ENCODE data around the gene EXOC3.

EXOC3 gene

DNA sequence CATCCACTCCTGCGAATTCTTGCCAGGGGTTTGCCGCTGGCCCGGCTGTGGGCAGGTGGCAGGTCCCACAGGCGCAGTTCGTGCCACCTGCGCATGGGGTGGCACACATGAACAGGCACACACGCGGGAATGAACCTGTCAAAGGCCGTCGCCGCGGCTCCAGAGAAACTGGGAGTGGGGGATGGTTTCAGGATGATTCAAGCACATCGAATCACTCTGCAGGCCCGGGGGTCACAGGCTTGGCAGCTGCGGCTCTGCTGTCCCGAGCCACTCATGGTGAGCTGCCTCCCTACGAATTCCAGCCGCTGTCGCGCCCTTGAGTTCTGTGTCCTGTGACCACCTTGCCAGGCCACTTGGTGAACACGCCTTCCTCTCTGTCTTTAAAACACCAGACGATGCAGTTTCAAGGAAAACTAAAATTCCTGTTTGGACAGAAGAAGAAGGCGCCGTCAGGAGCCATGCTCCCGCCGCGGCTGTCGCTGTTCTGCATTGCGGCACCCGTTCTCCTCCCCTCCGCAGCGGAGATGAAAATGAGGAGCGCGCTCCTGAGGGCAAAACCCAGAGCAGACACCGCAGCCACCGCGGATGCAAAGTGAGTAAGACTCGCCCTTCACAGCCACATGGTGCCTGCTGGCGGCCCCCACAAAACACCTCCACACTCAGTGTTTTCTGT, 15.4 kb upstream of the EXOC3 start:
- DNase-seq = no peak

DNA sequence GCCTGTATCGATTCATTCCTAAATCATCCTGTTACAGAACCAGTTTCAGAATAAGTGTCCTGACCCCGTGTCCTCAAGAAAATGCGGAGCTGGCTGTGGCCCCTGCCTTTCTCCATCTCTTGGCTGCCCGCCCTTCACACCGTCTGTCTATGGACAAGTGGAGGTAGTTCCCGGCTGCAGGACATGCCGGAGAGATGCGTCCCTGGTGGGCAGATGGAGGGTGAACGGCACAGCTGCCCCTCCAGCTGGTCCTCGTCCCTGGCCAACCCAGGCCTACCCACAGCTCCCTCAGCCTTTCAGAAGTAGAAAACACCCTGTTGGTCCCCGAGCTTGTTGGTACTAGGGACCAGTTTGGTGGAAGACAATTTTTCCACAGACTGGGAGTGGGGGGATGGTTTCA, 14.8 kb upstream of the EXOC3 start:
- no peak for DNase-seq

DNA sequence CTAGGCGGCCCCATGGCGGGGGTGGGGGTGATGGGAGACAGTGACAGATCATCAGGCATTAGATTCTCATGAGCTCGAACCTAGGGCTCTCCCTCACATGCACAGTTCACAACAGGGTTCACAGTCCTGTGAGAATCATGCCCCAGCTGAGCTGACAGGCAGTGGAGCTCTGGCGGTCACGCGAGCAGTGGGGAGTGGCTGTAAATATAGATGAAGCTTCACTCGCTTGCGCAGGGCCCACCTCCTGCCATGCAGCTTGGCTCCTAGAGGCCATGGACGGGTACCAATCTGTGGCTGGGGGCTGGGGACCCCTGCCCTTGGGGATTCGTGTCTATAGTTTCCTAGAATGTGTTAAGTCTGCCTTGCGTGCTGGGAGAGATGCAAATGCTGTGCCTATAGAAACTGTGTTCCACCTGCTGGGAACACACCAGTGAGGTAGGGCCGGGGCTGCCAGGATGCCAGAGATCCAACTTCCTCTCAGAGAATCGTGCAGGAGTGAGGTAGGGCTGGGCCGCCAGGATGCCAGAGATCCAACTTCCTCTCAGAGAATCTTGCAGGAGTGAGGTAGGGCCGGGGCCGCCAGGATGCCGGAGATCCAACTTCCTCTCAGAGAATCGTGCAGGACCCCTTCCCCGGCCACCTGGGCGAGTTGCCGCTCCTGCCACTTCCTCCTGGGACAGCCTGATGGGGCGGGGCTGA, 14.1 kb upstream of the EXOC3 start:
- no peak for DNase-seq

DNA sequence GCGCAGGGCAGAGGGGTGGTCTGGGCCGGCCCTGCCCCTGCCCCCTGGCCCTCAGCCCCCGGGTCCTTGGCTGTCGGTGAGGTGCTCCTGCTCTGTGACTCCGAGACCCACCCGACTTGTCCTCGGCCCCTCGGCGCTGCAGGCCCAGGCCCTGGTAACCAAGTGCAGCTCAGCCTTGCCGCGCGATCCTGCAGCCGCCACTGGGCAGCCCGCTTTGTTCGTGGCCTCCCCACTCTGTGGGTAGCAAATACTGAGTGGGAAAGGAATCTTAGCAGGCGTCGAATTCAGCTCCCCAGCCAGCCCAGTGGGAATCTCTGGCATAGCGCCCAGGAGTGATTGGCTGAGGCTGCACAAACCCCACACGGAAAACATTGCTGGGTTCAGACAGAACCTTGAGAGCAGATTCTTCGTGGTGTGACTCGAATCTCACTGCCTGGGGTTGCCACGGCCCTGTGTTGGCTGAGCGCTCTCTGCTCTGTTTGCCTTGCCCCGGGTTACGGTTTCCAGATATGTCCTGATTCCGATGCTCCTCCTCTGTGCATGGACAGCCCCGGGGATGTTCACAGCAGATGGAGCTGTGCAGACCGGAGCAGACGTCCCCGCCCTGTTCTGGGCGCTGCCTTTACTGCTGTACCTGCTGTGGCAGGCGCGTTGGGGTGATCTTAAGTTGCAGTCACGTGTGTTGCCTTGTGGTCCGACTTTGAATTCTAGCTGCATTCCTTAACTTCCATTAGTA, 13.4 kb upstream of the EXOC3 start:
- DNase-seq = no peak

DNA sequence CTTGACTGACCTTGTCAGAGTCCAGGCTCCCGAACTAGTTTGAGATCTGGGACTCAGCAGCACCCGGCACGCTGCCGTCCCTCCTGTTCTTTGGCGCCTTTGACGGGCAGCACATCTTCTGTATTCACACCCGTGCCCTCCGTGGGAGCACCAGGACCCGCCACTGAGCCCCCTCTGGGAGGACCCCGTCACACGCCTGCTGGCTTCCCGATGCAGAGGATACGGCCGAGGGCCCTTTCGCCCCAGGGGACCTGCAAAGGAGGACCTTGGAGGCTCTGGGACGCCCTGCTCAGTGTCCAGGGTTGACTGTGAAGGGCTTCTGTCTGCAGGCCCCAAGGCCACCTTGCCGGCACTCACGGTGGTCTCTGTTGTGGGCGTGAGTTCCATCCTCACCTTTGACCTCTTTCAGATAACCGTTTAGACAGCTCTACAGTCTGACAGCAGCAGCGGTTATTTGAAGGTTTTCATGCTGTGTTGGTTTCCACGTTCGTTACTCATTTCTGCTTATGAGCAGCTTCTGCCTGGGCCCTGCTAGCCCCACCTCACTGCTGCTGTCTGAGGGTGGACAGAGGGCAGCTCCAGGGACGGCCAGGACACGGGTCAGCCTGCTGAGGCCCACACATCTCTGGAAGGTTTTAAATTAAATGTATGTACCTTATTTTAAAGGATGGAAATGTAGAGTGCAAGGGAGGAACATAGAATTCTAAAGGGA, 12.6 kb upstream of the EXOC3 start:
- DNase-seq = no peak

DNA sequence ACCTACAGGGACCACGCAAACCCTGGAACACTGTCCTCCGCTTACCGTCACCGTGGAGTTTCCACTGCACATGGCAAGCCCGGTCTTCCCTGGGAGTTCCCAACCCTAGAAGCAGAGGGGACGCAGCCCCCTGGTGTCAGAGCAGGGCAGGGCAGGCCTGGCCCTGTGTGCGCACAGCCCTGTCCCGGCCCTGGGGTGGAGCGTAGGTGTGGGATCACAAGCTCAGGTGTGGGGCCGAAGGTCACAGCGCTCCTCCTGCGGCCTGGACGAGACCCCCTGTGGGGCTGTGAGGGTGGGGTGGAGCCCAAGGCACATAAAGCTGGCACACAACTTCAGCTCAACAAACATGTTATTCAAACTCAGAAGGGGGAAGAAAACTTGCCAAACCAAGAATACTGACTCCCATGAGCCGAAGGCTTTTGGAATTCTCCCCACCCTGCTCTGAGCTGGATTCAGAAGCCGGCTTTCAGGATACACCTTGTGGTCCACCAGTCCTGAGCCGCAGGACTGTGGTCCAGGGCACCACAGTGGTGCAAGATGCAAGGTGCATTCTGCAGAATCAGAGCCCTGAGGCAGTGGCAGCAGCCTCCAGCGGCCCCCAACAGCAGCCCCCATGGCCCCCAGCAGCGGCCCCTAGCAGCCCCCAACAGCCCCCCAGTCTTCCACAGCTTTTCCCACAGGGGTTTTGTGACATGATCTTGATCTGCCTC, 11.8 kb upstream of the EXOC3 start:
- DNase-seq = peak; percentile 50

DNA sequence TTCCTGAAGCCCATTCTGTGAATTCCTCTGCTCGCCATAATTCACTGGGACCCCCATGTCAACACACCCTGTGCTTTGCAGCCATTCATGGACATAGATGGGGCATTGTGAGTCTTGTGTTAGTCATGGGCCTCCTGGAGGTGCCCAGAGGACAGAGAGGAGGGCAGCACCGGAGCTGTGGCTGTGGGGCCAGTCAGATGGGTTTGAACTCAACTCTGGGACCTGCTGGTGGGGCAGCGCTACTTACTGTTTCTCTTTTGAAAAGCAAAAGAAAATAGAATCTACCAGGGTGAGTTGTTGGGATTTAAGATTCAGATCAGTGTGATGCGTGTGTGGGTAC, 11.3 kb upstream of the EXOC3 start:
- no peak for DNase-seq

DNA sequence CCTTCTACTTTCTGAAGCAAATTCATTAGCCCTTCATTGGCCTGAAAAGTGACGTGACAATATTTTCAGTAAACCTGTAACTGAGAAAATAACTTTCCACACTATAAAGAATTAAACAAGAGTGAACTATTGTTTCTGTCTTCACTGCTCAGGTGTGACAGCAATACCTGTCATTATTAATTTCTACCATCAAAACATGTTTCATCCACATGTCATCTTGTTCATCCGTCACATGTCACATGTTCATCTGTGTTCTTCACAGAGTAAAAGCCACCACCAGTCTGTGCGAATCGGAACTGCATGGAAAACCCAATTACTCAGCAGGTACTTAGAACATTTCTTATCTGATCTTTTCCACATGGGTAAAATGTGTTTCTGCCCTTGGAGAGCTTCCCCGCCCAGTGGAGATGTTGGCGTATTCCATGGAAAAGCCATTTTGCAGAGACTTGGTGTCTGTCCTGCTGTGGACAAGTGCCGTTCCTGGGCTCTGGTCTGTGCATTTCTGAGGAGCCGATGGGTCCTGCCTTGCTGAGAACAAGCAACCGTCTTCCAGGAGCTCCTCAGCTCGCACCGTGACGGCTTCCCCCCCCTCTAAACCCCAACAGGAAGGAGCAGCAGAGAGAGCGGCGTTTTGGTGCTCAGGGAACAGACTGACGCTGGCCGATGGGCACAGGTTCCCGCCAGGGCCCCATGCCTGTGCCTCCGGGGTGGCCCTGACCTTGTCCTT, 10.6 kb upstream of the EXOC3 start:
- no peak for DNase-seq

DNA sequence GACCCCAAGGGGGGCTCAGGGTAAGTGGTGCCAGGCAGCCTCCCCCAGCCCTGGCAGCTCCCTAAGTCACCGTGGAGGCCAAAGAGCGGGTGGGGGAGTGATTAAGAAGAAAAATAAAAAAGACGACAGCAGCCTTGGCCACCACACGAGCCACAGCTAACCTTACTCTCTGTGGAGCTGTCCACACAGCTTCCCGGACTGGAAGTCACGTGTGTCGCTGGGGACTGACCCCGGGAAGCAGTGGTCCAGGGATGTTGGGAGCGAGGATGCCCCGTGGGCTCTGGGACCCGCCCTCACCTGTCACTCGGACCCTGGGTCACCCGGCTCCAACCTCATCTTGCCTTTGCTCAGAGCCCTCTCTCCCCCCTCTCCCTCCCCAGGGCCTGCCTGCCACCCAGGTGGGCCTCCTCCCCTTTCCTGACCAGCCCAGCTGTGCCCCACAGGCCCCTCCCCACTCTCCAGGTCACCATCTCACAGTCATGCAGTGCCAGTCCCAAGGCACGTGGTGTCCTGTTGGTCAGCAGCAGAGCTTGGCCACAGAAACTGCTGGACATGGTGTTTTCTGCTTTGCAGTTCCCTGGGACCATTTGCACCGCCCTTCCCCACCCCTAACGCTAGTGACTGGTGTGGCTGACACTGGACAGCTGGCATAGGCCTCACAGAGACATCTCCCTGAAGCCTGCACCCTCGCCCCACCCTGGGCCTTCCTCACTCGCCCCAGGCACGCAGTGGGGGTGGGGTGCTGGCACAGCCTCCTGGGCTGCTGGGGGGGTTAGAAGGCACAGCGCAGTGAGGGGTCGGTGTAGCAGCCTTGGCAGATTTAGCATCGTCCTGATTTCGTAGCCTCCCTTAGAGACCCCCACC, 9.8 kb upstream of the EXOC3 start:
- DNase-seq = no peak

DNA sequence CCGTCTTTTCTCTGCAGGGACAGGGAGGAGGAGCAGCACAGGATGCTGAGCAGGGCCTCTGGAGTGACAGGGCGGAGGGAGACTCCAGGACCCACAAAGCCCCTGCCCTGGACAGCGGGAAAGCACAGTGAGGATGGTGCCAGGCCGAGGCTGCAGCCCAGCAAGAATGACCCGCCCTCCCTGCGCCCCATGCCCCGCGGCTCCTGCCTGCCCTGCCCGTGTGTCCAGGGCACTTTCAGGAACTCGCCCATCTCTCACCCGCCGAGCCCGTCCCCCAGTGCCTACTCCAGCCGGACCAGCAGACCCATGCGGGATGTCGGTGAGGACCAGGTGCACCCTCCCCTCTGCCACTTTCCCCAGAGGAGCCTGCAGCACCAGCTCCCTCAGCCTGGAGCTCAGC, 9.1 kb upstream of the EXOC3 start:
- DNase-seq = no peak

DNA sequence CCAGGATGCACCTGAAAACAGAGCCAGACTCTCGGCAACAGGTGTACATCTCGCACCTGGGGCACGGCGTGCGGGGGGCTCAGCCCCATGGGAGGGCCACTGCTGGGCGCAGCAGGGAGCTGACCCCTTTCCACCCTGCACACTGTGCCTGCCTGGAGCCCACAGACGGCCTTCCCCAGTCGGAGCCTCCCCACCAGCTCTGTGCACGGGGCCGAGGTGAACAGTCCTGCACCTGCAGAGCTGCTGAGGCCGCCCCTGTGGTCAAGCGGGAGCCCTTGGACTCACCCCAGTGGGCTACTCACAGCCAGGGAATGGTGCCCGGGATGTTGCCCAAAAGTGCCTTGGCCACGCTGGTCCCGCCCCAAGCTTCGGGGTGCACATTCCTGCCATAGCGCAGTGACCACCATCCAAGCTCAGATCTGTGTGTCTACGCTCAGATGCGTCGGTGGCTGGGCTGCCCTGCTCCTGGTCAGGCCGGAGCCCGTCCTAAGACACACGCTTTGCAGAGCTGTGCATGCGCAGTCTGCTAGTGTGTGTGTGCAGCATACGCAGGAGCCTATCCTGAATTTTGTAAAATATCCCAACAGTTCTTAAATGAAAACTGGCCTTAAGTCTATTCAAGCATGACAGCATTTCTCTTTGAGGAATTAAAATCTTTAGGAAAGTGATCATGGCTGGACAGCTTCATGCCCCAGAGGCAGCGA, 8.4 kb upstream of the EXOC3 start:
- no peak for DNase-seq

DNA sequence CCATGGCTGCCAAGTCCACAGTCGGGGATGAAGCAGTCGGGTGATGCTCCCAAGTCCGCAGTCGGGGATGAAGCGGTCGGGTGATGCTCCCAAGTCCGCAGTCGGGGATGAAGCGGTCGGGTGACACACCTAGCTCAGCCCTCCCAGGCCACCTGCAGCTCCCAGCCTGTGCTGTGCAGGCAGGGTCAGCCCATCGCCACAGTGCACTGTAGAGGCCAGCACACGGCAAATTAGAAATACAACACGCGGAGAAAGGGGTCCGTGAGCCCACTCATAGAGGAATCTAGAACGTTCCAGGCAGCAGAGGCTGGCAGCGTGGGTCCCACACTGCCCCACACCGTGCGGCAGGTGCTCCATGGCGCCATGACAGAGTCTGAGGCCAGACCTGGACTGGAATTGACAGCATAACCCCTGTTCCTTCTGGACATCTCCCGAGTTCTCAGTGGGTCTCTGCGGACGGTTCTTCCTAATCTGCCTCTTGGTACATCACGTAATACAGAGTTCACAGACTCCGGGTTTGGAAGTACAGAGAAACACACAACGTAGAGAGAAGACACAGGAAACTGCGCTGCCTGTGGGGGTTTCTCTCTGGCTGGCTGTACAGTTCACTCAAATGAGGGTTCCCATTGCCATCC, 7.7 kb upstream of the EXOC3 start:
- no peak for DNase-seq

DNA sequence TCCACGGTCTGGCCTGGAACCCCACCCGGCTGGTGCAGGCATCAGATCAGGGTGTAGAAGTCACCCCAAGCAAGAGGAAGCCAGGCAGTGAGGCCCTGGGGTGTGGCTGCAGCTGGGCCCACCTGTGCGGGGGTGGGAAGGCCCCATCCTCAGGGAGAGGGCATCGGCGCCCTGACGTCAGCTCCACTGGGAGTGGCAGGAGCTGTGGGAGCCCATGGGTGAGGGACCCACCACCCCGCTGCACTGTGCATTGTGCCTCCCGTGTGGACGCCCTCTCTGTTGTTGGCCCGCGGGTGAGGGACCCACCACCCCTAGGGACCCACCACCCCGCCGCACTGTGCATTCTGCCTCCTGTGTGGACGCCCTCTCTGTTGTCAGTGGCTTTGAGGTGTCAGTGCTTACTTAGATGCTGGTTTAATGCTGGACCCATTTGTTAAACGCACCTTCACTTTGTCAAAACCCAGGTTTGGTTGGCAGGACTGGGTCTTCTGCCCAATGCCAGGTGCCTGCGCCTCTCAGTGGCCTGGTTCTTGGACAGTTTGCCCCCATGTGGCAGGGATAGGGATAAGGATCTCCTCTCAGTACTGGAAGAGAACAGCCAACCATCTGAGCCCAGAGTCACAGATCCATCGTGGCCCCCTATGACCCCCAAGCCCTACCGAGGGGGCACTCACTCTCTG, 6.9 kb upstream of the EXOC3 start:
- no peak for DNase-seq

DNA sequence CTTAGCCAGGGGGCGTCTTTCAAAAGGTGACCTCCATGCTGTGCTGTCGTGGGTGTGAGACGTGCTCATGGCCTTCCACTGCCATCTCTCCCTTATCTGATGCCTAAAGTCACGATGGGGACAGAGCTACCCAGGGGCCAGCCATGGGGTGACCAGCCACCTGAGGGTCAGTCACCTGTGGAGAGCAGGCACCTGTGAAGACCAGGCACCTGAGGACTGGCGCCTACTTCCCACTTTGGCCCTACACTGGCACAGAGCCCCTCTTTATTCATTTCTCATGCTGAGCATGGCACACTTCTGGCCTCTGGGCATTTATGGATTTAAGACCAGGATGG, 6.4 kb upstream of the EXOC3 start:
- no peak for DNase-seq

DNA sequence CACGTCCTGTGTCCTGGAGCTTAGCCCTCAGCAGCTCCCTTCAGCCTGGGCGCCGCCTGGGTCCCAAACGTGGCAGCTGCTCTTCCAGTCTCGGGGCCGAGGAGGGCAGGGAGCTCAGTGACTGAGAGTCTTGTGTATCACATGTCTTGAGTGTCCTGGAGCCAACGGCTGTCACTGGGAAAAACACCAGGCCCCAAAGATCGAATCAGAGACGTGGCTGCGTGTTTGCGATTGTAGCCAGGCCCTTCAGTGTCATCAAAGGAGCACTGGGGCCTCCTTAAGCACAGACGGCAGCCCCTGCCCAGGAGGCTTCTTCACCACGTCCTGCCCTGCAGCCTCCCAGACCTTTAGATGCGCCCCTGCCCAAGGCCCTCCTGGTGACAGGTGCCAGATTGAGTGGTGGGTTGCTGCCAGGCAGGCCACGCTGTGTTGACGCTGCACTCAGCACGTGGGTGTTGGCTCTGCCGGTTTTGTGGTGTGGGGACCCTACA, 5.7 kb upstream of the EXOC3 start:
- DNase-seq = no peak

DNA sequence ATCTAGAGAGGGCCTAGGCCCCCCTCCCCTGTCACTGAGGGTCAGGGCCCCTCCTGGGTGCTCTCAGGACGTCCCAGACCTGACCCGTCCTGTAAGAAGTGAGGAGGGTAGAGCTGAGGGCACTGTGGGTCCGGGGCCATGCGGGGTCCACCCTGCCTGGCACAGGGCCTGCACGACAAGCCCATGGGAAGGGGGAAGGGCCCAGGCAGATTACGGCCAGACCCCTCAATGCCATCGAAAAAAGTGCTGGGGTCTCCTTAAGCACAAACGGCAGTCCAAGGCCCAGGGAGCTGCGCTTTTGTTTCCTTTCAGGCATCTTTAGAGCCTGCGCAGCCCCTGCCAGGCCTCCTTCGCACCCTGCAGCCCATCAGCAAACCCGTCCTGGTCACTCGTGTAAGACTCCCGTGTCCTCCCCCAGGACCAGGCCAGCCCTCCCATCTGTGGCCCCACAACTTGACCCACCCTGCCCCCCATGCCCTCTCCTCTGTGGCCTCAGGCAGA, 4.4 kb upstream of the EXOC3 start:
- no peak for DNase-seq

DNA sequence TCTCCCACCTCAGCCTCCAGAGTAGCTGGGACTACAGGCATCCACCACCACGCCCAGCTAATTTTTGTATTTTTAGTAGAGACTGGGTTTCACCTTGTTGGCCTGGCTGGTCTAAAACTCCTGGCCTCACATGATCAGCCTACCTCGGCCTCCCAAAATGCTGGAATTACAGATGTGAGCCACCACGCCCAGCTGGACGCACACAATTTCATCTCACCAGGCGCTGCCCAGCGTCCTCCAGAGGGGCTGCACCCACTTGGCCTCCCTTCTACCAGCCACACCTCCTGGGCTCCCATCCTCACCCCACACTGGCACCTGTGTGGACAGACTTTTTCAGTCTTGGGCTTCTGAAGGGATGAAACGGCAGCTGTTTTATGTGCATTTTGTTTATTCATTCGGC, 3.8 kb upstream of the EXOC3 start:
- DNase-seq = no peak

DNA sequence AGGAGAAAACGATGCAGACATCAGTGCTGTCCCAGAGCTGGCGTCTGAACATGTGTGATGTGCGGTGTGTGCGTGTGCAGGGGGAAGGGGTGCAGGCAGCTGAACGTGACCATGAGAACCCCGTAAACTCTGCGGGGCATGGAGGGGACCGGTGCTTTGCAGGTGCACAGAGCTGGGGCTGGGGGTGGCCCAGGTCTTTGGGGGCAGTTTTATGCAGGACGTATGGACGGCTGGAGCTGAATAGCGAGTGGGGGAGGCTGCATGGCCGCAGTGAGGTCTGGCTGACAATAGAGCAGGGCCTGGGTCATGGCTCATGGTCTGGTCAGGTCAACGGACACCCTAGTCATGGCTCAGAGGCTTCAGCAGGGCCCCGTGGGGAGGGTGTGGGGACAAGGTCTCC, 3.3 kb upstream of the EXOC3 start:
- DNase-seq = no peak

Measured in activated naive CD4-positive, alpha-beta T cell treated with Interleukin-2 at 50 U/mL for 16 hours (primary cell).